Stimulated activated CD4-positive, alpha-beta T cell treated with anti-CD3 and anti-CD28 coated beads, TNF-alpha, amount 100 ng/mL, for 4 hours (primary cell): ENCODE results near the gene LIPM.

Experiments used
- DNase-seq, 3 experiments: peaks; one replicate each; pipeline ENCODE4 v3.0.0-alpha.2; 2020; ENCODE audit warnings: low read depth in 3 of 3

LIPM gene

DNA sequence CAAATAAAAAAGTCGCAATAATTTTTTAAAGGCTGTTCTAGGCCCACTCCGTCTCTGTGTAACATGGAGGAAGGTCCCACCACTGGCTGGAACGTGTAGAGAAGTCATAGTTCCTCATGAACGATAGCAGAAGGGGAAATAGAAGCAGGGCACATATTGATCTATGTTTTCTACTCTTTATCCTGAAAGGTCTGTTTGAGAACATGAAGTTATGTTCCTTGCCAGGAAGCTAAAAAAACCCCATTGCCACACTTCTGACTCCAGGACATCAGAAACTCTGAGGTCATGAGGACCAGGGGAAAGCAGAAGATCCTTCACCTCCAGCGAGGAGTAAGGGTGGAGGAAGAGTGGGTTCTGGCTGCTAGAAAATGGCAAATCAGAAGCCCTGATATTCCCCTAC lies 38.4 kb downstream of the LIPM start:
- no peak for DNase-seq

DNA sequence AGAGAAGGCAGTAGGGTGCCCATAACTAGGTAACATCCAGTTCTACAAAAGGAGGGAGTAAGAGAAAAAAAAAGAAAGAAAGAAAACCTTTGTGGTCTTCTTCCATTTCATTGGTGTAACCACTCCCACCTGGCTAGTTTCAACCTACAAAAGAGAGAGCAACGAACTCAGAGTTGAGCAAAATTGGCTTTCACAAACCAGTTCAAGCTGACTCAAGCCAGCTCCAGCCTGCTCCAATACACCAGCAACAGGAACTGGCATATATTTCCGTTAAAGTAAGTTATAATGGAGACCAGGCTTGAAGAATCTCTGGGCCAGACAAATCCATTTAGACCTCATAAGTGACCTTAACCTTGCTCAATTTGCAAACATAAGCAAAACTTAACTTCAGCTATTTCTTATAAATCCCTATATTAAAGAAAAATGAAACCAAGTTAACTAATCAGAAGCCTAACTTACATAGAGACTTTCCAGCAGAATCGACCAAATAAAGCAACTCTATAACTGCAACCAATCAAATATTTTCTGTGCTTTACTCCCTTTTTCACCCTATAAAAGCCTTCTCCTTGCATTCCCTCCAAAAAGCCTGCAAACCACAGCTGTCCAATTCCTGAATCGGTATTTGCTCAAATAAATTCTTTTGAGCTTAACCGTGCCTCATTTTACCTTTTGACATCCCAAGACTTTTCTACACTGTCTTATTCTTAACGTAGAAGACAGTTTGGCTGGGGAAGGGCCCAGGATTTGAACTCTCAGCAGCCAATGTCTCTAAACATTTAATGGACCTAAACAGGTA lies 39.0 kb downstream of the LIPM start:
- DNase-seq, result no peak

DNA sequence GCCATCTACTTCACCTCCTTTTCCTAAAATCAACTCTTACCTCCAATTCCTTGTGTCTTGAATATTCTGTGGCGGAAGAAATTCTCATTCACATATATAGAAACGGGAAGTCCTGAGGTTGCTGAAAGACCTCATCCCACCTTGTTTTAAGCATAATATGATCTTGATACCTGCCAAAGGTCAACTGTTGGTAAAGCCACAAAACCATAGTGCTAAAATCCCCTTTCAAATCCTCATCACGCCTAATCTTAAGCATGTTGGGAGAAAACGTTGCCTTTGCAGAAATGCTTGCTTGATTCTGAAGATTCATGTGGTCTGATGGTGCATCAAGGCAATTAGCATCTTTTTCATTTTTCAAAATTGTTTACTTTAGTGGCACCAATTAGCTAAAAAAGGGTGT lies 40.6 kb downstream of the LIPM start:
- DNase-seq, result no peak

- no peak for DNase-seq
Observed at GRCh38 chr10:88848499-88848898, 46.0 kb downstream of the LIPM start.

- no peak for DNase-seq
Observed at GRCh38 chr10:88849234-88849633, 46.7 kb downstream of the LIPM start.

DNA sequence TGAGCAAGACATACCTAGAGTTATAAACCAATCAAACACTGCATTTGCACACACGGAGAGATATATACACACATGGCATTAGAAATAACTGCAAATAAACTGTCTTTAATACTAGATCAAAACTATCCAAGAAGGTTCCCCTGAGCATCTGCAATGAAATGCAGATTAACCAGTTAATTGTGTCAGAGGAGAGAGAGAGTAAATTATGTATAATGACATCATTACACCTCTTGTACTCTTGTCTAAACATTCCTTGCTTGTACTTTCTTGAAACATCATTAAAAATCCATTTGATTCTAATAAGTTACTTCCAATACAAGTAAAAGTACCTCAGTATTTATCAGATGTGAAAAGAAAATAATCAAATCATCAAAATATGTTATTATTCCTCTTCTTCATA lies 48.2 kb downstream of the LIPM start:
- DNase-seq, result no peak

DNA sequence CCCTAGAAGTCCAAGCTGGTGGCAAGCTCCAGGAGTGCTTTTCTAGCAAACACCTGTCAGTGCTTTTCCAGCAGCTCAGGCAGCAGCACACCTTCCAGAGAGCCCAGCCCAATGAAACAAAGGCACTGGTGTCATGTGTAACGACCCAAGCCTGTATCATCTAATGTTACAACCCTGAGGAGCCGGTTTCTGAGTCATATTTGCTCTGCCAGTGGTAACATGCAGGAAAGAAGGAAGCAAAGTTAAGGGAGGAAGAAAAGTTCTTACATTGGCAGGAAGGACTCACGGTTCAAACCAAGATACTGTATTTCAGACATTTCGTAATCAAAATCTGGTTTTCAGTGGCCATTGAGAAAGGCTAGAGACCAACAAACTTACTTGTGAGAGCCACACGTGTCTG lies 49.2 kb downstream of the LIPM start, which contains the start of gene ANKRD22:
Gene ANKRD22 (minus strand): TSS at position 139 of the 400 bp plus-strand sequence. CDS start 237 bp downstream, outside the sequence.
- DNase-seq, result no peak

- DNase-seq, result no peak
Observed at GRCh38 chr10:88852327-88852726, 49.8 kb downstream of the LIPM start.

- no peak for DNase-seq
Observed at GRCh38 chr10:88853155-88853881, 50.8 kb downstream of the LIPM start.

GRCh38 chr10:88854684-88855083 lies 52.2 kb downstream of the LIPM start:
- no peak for DNase-seq

DNA sequence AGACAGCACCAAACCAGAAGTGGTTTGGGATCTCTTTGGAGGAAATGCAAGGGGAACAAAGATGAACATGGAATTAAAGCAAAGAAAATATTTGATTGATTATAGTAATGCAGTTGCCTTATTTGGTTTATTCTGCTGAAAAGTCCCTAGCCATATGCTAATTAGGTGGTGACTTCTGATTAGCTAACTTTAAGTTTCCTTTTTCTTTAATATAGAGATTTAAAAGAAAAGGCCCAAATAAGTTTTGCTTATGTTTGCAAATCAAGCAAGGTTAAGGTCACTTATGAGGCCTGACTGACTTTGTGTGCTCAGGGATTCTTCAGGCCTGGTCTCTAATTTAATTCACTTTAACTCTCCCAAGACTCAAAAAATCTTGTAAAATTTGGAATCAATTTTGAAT lies 55.3 kb downstream of the LIPM start:
- DNase-seq, result no peak

DNA sequence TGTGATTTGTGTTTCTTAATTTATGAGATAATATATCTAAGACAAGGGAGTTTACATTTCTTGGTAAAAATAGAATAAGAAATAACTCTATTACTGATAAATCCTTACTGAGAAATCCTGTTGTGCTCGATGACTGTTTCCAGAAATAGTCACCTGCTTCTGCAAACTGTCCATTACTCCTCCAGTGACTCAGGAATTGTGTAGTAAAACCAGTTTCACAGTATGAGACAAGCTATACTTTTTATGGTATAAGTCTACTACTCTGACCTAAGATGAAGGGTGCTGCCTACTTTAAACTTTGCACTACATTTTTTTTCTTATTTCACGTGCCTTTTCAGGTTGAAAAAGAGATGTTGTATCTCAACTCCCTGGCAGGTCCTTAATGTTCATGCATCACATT lies 56.0 kb downstream of the LIPM start:
- no peak for DNase-seq

GRCh38 chr10:88861036-88861435 lies 58.5 kb downstream of the LIPM start:
- DNase-seq, result no peak

GRCh38 chr10:88865281-88865876 lies 62.8 kb downstream of the LIPM start:
- no peak for DNase-seq

DNA sequence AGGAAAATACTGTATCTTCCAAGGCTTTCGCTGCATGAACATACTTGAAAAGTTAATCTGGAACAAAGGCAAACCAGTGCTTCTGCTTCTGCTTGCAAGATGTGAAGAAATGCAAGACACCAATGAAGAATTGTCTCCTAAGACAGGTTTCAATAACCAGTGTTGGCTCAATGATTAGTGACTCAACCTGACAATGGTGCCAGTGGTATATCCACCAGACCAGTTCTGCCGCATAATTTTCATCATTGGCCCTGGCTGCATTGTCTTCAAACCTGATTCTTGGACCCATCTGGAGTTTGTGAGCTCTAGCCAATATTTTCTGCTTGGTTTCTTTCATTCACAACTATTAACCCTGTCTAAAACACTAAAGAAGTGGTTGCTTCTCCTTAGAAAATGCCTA lies 63.9 kb downstream of the LIPM start:
- DNase-seq, result no peak

GRCh38 chr10:88870089-88870488 lies 67.6 kb downstream of the LIPM start:
- no peak for DNase-seq
